Smooth muscle cell (in vitro differentiated cells): Measurements from ENCODE around the gene FASN. TPM values are rescaled to one million over a fixed set of nuclear protein-coding genes. Genes with fewer than 3 reads are reported as not detected.

Experiments used
- DNase-seq: peaks from one replicate; lab custom pipeline; 2025; ENCODE audit not compliant: unreplicated experiment; lab: John Stamatoyannopoulos, UW
- H2AFZ ChIP-seq: fragments of 200-600 bp; sonication (generic); 2 replicates; pipeline ENCODE4 v1.6.0; 2016; ENCODE audit warnings: antibody characterized with exemption, low read depth, mild to moderate bottlenecking
- H3F3A ChIP-seq: fragments of 200-600 bp; sonication (generic); 2 replicates; pipeline ENCODE4 v1.6.0; 2017; ENCODE audit warnings: antibody characterized with exemption, low read depth
- H3K27ac ChIP-seq: fragments of 200-600 bp; sonication (generic); 2 replicates; pipeline ENCODE4 v1.5.1; 2016; ENCODE audit warnings: low read depth, mild to moderate bottlenecking
- H3K27me3 ChIP-seq: fragments of 200-600 bp; sonication (generic); 2 replicates; pipeline ENCODE4 v1.6.1; 2016; ENCODE audit warnings: low read depth, mild to moderate bottlenecking
- H3K36me3 ChIP-seq: fragments of 200-600 bp; sonication (generic); 2 replicates; pipeline ENCODE4 v1.5.1; 2016; ENCODE audit warnings: low read depth
- H3K4me1 ChIP-seq: fragments of 200-600 bp; sonication (generic); 2 replicates; pipeline ENCODE4 v1.5.1; 2016; ENCODE audit warnings: low read depth
- H3K4me2 ChIP-seq: fragments of 200-600 bp; sonication (generic); 2 replicates; pipeline ENCODE4 v1.6.0; 2016; ENCODE audit warnings: mild to moderate bottlenecking
- H3K4me3 ChIP-seq: fragments of 200-600 bp; sonication (generic); 2 replicates; pipeline ENCODE4 v1.5.1; 2016; ENCODE audit warnings: mild to moderate bottlenecking
- H3K79me2 ChIP-seq: fragments of 200-600 bp; sonication (generic); 2 replicates; pipeline ENCODE4 v1.6.0; 2016; ENCODE audit warnings: low read depth, mild to moderate bottlenecking
- H3K9ac ChIP-seq: fragments of 200-600 bp; sonication (generic); 2 replicates; pipeline ENCODE4 v1.6.0; 2016; ENCODE audit warnings: low read depth
- H3K9me3 ChIP-seq: fragments of 200-600 bp; sonication (generic); replicated peaks from 2 replicates; pipeline ENCODE4 v1.5.1; 2016; ENCODE audit warnings: low read depth
- H4K20me1 ChIP-seq: fragments of 200-600 bp; sonication (generic); 2 replicates; pipeline ENCODE4 v1.6.0; 2016; ENCODE audit warnings: low read depth
- CTCF ChIP-seq: fragments of 200-600 bp; sonication (generic); IDR thresholded peaks from 2 replicates; pipeline ENCODE4 v1.5.1; 2017; ENCODE audit warnings: borderline replicate concordance, mild to moderate bottlenecking, antibody characterized with exemption; ENCODE audit not compliant: insufficient read depth, poor library complexity, severe bottlenecking
- WGBS: methylation state at CpG from one replicate; pipeline ENCODE4 v1.1.7; 2016; ENCODE audit warnings: low lambda C conversion rate; 5-methylcytosine and 5-hydroxymethylcytosine counted together
- polyA plus RNA-seq: library from polyadenylated mRNA; unstranded; fragments of >200 nt; fragmentation: Nextera tagmentation; extraction: Ambion mirVana; gene quantifications from 2 replicates; pipeline ENCODE4 v1.2.1, GENCODE V29; 2016
- total RNA-seq: library from RNA; depleted of rRNA; stranded (reverse); fragments of >200 nt; gene quantifications from 2 replicates; pipeline ENCODE4 v1.2.3, GENCODE V29; 2014

FASN gene
- total and polyA plus RNA-seq, 2 experiments from 2014 or later: 46.6 to 49.3 TPM

GRCh38 chr17:82062984-82063368 lies 35.1 kb downstream of the FASN start:
- Histone ChIP-seq H3K9ac (no peak overlapping the region), H3K27me3 (no peaks in the 10 kb centered on the region), H3K79me2 (peaks cover 5% of the 10 kb centered on the region), H4K20me1 (no peaks in the 10 kb centered on the region), H3K4me1 (peaks cover 6% of the 10 kb centered on the region), H3K4me2 (no peak overlapping the region), H3K36me3 (no peaks in the 10 kb centered on the region), H3K4me3 (no peak overlapping the region), H3K9me3 (no peaks in the 10 kb centered on the region), H2AFZ (no peak overlapping the region), H3F3A (no peaks in the 10 kb centered on the region), H3K27ac (no peak overlapping the region)
- no peak for TF ChIP-seq CTCF
- WGBS: 98% methylated on average over 9 of the region's 9 CpGs
- no peak for DNase-seq

- no peak for DNase-seq
- Histone ChIP-seq H3F3A (no peaks in the 10 kb centered on the region), H3K27ac (no peak overlapping the region), H3K9me3 (no peaks in the 10 kb centered on the region), H3K27me3 (no peaks in the 10 kb centered on the region), H4K20me1 (no peaks in the 10 kb centered on the region), H2AFZ (no peak overlapping the region), H3K36me3 (no peaks in the 10 kb centered on the region), H3K9ac (no peak overlapping the region), H3K79me2 (peaks cover 5% of the 10 kb centered on the region), H3K4me2 (no peak overlapping the region), H3K4me1 (peaks cover 6% of the 10 kb centered on the region), H3K4me3 (no peak overlapping the region)
- no peak for TF ChIP-seq CTCF
- 96% methylated on average over 23 of the region's 24 CpGs for WGBS
These were observed 35.7 kb downstream of the FASN start for GRCh38 chr17:82062076-82062983.

GRCh38 chr17:82061047-82061925 lies 36.8 kb downstream of the FASN start:
- DNase-seq: no peak
- no peak overlapping the region for H2AFZ ChIP-seq
- H3K79me2 ChIP-seq: peaks cover 5% of the 10 kb centered on the region
- no peak overlapping the region for H3K4me2 ChIP-seq
- no peak overlapping the region for H3K9ac ChIP-seq
- H4K20me1 ChIP-seq: no peaks in the 10 kb centered on the region
- H3K27me3 ChIP-seq: no peaks in the 10 kb centered on the region
- H3K4me1 ChIP-seq: peaks cover 6% of the 10 kb centered on the region
- H3K36me3 ChIP-seq: no peaks in the 10 kb centered on the region
- no peak overlapping the region for H3K4me3 ChIP-seq
- WGBS: 97% methylated on average over 34 of the region's 34 CpGs
- H3K27ac ChIP-seq: no peak overlapping the region
- H3K9me3 ChIP-seq: no peaks in the 10 kb centered on the region
- TF ChIP-seq CTCF: no peak
- no peaks in the 10 kb centered on the region for H3F3A ChIP-seq
